DND-41 (cell line): ENCODE measurements around the gene GPR6.

ENCODE experiments used
- ATAC-seq: fragments of 200-7000 bp; cut with Tn5 transposase; 3 replicates; pipeline ENCODE4 v1.9.1; 2021; ENCODE audit warnings: low read depth; ENCODE audit not compliant: insufficient read depth
- DNase-seq: peaks from one replicate; pipeline ENCODE4 v3.0.0-alpha.2; 2020
- H2AFZ ChIP-seq: 2 replicates; pipeline ENCODE4 v1.6.0; 2012; ENCODE audit warnings: low read depth, low read length
- H3K27ac ChIP-seq: 2 replicates; pipeline ENCODE4 v1.5.1; 2012; ENCODE audit warnings: low read length, inconsistent platforms
- H3K27me3 ChIP-seq: fragments of 200-600 bp; sonication (generic); 2 replicates; pipeline ENCODE4 v1.6.0; 2012; ENCODE audit warnings: low read length, mild to moderate bottlenecking, inconsistent platforms; ENCODE audit not compliant: insufficient read depth, poor library complexity
- H3K36me3 ChIP-seq: 2 replicates; pipeline ENCODE4 v1.5.1; 2012; ENCODE audit warnings: low read length, inconsistent platforms; ENCODE audit not compliant: insufficient read depth
- H3K4me1 ChIP-seq: 2 replicates; pipeline ENCODE4 v1.5.1; 2012; ENCODE audit warnings: mild to moderate bottlenecking, low read length; ENCODE audit not compliant: insufficient read depth
- H3K4me2 ChIP-seq: 2 replicates; pipeline ENCODE4 v1.6.0; 2012; ENCODE audit warnings: mild to moderate bottlenecking, moderate library complexity, low read length, inconsistent platforms; ENCODE audit not compliant: insufficient read depth
- H3K4me3 ChIP-seq, 2 experiments: fragments of 200-600 bp in 1 of 2; shearing (Covaris generic) in 1 of 2; 2 replicates each; pipeline ENCODE4 v1.5.1; 2012 to 2016; ENCODE audit warnings: inconsistent platforms in 2 of 2, low read length in 2 of 2, mild to moderate bottlenecking in 2 of 2, low read depth in 1 of 2, moderate library complexity in 1 of 2
- H3K79me2 ChIP-seq: 2 replicates; pipeline ENCODE4 v1.6.0; 2012; ENCODE audit warnings: low read length, inconsistent platforms; ENCODE audit not compliant: insufficient read depth
- H3K9ac ChIP-seq: 2 replicates; pipeline ENCODE4 v1.6.0; 2012; ENCODE audit warnings: low read depth, mild to moderate bottlenecking, inconsistent platforms, low read length, moderate library complexity
- H3K9me3 ChIP-seq: 2 replicates; pipeline ENCODE4 v1.5.1; 2012; ENCODE audit warnings: low read length, moderate library complexity, mild to moderate bottlenecking, inconsistent platforms; ENCODE audit not compliant: insufficient read depth, severe bottlenecking
- H4K20me1 ChIP-seq: 2 replicates; pipeline ENCODE4 v1.6.0; 2012; ENCODE audit warnings: low read length; ENCODE audit not compliant: insufficient read depth
- EZH2 ChIP-seq: IDR thresholded peaks from 3 replicates; pipeline ENCODE4 v1.6.1; 2012; ENCODE audit warnings: borderline replicate concordance, low read depth, mild to moderate bottlenecking, moderate library complexity, low read length, inconsistent platforms; ENCODE audit not compliant: severe bottlenecking
- TF ChIP-seq, protein P1 (sequence below): IDR thresholded peaks from 2 replicates; pipeline ENCODE4 v1.5.1; 2012; ENCODE audit warnings: borderline replicate concordance, low read length, moderate library complexity, mild to moderate bottlenecking; ENCODE audit not compliant: poor library complexity, severe bottlenecking; ENCODE audit errors: extremely low read depth

The GPR6 gene

DNA sequence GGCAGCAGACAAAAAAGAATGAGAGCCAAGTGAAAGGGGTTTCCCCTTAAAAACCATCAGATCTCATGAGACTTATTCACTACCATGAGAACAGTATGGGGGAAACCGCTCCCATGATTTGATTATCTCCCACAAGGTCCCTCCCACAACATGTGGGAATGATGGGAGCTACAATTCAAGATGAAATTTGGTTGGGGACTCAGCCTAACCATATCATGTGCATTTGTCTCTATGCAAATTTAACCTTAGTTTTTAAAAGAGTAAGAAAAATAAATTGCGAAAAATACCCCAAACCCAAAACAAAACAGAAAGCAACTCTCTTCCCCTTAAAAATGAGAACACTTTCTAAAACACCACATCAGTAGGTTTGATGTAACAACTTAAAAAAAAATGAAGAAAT lies 22.6 kb upstream of the GPR6 start:
- no peak overlapping the region for H3K27ac ChIP-seq
- TF ChIP-seq, protein P1, sequence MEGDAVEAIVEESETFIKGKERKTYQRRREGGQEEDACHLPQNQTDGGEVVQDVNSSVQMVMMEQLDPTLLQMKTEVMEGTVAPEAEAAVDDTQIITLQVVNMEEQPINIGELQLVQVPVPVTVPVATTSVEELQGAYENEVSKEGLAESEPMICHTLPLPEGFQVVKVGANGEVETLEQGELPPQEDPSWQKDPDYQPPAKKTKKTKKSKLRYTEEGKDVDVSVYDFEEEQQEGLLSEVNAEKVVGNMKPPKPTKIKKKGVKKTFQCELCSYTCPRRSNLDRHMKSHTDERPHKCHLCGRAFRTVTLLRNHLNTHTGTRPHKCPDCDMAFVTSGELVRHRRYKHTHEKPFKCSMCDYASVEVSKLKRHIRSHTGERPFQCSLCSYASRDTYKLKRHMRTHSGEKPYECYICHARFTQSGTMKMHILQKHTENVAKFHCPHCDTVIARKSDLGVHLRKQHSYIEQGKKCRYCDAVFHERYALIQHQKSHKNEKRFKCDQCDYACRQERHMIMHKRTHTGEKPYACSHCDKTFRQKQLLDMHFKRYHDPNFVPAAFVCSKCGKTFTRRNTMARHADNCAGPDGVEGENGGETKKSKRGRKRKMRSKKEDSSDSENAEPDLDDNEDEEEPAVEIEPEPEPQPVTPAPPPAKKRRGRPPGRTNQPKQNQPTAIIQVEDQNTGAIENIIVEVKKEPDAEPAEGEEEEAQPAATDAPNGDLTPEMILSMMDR = no peak
- TF ChIP-seq EZH2 = no peak

DNA sequence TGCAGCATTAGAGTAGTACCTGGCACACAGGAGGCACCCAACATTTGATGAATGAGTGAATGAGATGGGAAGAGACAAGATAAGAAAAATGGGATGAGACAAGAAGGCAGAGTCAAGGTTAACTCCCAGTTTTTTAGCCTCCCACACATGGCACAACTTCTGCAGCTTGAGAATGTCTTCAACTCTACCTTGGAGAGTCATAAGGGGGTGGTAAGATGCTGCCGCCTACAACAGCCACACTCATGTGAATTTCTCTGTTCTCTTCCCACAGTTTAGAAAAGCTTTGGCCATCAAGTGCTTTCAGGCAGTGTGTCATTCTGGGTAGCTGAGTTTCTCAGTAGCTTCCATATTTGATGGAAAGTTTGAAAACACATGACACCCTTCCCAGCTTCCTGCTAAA lies 19.5 kb upstream of the GPR6 start:
- H3K79me2 ChIP-seq = no peaks in the 10 kb centered on the region
- H3K4me1 ChIP-seq = no peaks in the 10 kb centered on the region
- H3K36me3 ChIP-seq = no peaks in the 10 kb centered on the region
- no peak overlapping the region for H2AFZ ChIP-seq
- TF ChIP-seq, protein P1 = no peak
- TF ChIP-seq EZH2 = no peak
- no peak for ATAC-seq
- no peaks in the 10 kb centered on the region for H4K20me1 ChIP-seq
- H3K9me3 ChIP-seq = peaks cover 1% of the 10 kb centered on the region
- no peak overlapping the region for H3K4me2 ChIP-seq
- H3K9ac ChIP-seq = no peak overlapping the region
- no peak overlapping the region for H3K4me3 ChIP-seq
- H3K27me3 ChIP-seq = no peaks in the 10 kb centered on the region
- H3K27ac ChIP-seq = no peak overlapping the region
- DNase-seq = no peak

More for the DNA sequence above, 22.6 kb upstream of the GPR6 start:
- no peaks in the 10 kb centered on the region for H3K4me1 ChIP-seq
- H3K79me2 ChIP-seq = no peaks in the 10 kb centered on the region
- H3K4me3 ChIP-seq = no peak overlapping the region
- H2AFZ ChIP-seq = no peak overlapping the region
- H3K36me3 ChIP-seq = no peaks in the 10 kb centered on the region
- DNase-seq (no peak), ATAC-seq (no peak)
- H3K4me2 ChIP-seq = no peak overlapping the region
- no peaks in the 10 kb centered on the region for H3K9me3 ChIP-seq
- H4K20me1 ChIP-seq = no peaks in the 10 kb centered on the region
- H3K27me3 ChIP-seq = no peaks in the 10 kb centered on the region
- H3K9ac ChIP-seq = no peak overlapping the region

DNA sequence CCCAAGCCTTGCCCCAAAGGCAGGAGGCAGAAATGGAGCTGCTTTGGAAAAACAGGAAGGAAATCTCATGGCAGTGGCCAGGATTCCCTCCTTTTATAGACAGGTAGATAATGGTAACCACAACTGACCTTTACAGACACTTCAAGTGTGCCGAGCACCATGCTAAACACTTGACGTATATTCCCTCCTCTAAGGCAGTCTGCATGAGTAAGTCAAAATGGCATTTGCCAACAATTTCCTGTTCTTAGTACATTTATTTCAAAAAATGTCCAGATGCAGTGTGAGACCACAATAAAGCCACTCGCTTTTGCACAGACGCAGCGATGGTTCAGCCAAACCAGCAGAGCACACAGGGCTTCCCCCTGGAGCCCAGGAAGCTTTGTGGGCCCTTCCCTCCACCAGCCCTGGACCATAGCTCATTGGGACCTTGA lies 16.5 kb upstream of the GPR6 start:
- no peaks in the 10 kb centered on the region for H3K4me1 ChIP-seq
- no peak for TF ChIP-seq EZH2
- TF ChIP-seq, protein P1 = no peak
- H2AFZ ChIP-seq = no peak overlapping the region
- peaks cover 2% of the 10 kb centered on the region for H3K9me3 ChIP-seq
- ATAC-seq (no peak), DNase-seq (no peak)
- no peak overlapping the region for H3K9ac ChIP-seq
- H3K27me3 ChIP-seq = no peaks in the 10 kb centered on the region
- no peaks in the 10 kb centered on the region for H3K79me2 ChIP-seq
- no peak overlapping the region for H3K4me2 ChIP-seq
- no peaks in the 10 kb centered on the region for H3K36me3 ChIP-seq
- H4K20me1 ChIP-seq = no peaks in the 10 kb centered on the region
- no peak overlapping the region for H3K27ac ChIP-seq
- H3K4me3 ChIP-seq = no peak overlapping the region

DNA sequence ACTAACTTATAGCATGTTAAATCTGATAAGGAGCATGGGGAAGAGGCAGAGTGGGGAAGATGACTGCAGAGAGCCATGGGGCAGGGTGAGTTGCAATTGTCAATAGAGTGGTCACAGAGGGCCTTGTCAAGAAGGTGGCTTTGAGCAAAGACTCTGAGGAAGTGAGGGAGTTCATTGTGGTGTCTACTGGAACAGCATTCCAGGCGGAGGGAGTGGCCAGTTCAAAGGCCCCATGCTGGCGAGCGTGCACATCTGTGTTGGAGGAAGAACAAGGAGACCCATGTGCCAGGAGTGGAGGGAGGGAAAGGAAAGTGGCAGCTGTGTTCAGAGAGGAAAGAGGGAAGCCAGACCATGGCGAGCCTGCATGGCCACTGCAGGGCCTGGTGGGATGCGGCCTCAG lies 15.8 kb upstream of the GPR6 start:
- no peaks in the 10 kb centered on the region for H3K4me1 ChIP-seq
- H3K79me2 ChIP-seq = no peaks in the 10 kb centered on the region
- H3K36me3 ChIP-seq = no peaks in the 10 kb centered on the region
- ATAC-seq (no peak), DNase-seq (no peak)
- no peak overlapping the region for H3K4me3 ChIP-seq
- no peak overlapping the region for H3K4me2 ChIP-seq
- peaks cover 2% of the 10 kb centered on the region for H3K9me3 ChIP-seq
- H3K27ac ChIP-seq = no peak overlapping the region
- no peak overlapping the region for H3K9ac ChIP-seq
- H4K20me1 ChIP-seq = no peaks in the 10 kb centered on the region
- H2AFZ ChIP-seq = no peak overlapping the region
- H3K27me3 ChIP-seq = no peaks in the 10 kb centered on the region
- TF ChIP-seq EZH2 = no peak
- TF ChIP-seq, protein P1 = no peak
